Ureter (tissue), 1 donor: ENCODE results near the gene RBM46. TPM values are rescaled to one million over a fixed set of nuclear protein-coding genes. Genes with fewer than 3 reads are reported as not detected.

Experiments
- DNase-seq: peaks from one replicate; pipeline ENCODE4 v3.0.0-alpha.2; 2020; ENCODE audit warnings: low spot score
- total RNA-seq: library from RNA; stranded (reverse); gene quantifications from one replicate; pipeline ENCODE4 v1.2.4, GENCODE V29; 2023
- donor health status: DM: yes; HTN: yes; CAD: no.

The RBM46 gene, protein sequence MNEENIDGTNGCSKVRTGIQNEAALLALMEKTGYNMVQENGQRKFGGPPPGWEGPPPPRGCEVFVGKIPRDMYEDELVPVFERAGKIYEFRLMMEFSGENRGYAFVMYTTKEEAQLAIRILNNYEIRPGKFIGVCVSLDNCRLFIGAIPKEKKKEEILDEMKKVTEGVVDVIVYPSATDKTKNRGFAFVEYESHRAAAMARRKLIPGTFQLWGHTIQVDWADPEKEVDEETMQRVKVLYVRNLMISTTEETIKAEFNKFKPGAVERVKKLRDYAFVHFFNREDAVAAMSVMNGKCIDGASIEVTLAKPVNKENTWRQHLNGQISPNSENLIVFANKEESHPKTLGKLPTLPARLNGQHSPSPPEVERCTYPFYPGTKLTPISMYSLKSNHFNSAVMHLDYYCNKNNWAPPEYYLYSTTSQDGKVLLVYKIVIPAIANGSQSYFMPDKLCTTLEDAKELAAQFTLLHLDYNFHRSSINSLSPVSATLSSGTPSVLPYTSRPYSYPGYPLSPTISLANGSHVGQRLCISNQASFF
- not detected for total RNA-seq

DNA sequence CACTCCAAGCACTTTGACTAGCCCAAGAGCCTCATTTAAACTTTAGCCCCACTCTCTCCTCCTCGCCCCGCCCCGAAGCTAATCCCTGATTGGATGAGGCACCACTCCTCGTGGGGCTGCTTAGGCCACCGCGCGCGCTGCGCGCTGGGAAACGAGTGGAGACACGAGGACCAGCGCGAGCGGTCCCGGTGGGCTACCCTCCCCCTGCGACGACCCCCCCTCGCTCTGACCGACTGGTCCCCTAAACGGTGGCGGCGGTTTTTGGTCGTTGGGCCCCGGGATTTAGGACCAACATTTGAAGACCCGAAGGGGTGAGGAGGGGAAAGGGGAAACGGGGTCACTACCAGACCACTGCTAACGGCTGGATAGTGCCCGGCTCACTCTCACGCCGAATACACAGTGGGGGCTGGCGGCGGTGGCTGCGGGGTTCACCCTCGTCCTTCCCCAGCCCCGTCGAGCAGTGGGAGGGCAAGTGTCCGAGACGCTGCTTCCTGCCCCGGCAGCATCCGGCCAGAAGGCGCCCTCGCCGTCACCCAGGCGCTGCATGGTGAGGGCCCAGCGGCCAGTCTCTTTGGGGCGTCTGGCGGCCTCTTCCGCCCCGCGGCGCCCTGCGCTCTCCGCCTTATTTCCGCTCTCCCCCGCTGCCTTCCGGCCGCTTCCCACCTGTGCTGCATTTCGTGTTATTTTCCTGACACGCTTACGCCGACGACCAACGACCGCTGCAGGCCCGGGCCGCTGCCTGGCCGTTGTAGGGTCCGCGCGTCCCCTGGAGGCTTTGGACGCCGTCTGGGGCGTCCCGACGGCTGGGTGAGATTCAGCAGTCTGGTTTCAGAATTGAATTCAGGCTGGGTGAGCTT, at the start of gene RBM46:
Gene RBM46 (plus strand): TSS at position 147 of the 857 bp plus-strand sequence. CDS start 15,481 bp downstream, outside the sequence.
- DNase-seq: no peak

DNA sequence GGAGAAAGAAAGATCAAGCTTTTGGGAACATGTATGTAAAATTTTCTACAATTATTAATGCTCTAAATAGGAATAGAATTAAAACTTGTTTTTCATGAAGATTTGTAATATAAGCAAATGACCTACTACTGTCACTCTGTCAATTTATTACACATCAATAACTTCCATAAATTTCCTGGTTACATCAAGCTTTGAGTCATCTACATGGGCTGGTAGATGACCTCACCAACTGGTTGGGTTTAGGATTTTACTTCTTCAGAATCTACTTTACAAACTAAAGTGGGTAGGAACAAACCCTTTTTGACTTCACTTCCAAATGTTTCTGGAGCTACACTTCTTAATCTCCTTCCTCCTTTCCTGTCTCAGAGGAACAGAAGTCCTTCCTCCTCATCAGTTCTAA, 49.3 kb upstream of the RBM46 start:
- DNase-seq: no peak

DNA sequence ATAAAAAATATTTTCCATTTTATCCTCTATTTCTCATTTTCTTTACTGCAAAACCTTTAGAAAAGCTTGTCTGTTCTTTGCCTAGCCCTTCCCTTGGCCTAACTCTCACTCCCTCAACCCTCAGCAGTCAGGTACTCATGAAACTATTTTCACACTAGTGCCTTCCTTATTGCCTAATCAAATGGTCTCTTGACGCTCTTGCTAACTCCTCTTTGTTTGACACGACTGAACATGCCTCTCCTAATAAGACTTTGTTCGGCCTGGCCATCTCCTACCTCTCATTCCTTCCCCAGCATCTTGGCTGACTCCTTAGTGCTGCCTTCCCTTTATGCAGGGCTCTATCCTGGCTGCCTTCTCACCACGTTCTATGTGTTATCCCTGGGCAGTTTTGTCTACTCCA, 48.4 kb upstream of the RBM46 start:
- no peak for DNase-seq

DNA sequence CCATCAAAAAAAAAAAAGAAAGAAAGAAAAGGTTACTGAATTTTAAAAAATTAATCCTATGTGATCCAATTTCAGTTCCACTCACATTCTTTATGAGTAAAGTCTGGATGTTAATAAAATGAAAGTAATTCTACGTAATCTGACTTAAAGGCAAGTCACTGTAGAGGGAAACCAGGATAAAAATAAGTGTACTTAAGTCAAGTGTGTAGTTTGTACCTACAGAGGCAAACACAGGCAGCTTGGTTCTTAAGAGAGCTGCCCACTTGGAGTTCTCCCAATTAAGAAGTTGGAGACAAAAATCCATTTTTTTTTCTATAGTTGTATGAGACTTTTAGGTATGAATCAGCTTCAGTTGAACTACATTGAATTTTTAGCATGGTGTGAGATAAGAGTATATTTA, 44.3 kb upstream of the RBM46 start:
- DNase-seq: no peak

DNA sequence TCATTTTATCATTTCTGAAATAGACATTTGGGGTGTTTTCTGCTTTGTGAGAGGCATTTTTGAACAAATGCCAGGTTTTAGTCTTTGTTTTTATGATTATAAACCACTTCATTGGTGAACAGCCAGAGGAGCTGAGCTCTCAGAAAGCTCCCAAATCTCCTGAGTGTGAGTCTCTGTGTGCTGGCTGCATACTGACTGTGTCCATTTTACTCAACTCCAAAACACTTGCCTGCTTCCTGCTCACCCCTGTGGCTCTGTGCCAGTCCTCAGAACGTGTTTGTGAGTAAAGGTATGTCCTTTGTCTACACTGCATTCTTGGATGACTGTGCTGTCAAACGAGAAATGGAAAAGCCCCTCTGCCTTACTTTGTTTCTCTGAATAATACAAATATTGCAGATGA, 42.6 kb upstream of the RBM46 start:
- no peak for DNase-seq

DNA sequence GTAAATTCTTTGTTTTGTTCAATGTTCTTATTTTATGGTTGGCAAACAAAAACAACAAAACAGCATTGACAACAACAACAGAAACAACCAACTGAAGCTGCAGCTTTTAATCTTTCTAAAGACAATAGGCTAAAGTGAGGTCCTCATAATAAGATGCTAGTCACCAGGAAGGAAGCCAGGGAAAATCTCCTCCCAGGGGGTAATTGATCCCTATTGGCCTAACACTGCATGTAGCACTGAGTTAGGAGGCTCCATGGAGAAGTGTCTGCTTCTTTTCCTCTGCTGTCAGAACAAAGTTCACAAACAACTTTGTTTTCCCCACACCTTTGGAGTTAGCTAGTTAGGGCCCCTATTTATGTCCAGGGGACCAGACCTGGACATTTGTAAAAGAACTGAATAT, 42.0 kb upstream of the RBM46 start:
- DNase-seq: no peak

DNA sequence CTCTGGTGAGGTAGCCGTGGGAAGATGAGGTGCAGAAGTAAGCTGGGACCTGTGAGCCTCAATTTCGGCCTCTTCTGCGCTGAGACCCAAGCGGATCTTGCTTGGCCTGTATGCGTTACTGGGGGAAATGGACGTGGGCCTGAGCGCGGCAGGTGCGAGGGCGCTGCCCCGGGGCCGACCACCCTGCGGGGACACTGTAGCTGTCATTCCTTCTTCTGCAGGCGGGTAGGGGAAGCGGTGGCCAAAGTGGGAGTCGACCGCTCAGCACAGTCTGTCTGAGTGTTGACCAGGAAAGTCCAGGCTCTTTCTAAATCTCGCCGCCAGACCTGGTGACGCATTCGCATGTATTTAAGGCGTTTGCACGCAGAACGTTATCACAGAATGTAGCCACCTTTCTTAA, 40.6 kb upstream of the RBM46 start:
- DNase-seq: no peak

DNA sequence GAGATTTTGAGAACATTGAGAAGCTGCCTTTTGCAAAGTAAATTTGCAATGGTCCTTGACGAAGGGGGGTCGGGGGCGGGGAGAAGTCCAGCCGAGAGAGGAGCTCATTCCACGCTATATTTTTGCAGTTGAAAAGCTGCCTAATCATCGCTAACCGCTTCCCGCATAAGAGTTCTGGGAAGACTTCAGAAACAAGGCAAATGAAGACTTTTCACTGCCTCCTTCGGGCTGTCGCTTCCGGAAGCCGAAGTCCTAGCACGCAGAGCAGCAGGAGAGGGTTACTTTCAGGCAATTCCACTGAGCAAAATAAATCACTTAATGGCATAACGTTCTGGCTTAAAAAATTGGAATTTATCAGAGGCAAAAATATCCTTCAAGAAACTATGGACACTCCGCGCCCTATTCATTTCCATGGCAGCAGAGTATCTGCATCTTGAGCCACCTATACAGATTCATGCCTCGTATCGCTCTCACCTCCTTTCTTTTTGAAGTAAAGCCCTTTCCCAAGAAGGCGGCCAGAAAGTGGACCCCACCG, 39.9 kb upstream of the RBM46 start:
- no peak for DNase-seq

DNA sequence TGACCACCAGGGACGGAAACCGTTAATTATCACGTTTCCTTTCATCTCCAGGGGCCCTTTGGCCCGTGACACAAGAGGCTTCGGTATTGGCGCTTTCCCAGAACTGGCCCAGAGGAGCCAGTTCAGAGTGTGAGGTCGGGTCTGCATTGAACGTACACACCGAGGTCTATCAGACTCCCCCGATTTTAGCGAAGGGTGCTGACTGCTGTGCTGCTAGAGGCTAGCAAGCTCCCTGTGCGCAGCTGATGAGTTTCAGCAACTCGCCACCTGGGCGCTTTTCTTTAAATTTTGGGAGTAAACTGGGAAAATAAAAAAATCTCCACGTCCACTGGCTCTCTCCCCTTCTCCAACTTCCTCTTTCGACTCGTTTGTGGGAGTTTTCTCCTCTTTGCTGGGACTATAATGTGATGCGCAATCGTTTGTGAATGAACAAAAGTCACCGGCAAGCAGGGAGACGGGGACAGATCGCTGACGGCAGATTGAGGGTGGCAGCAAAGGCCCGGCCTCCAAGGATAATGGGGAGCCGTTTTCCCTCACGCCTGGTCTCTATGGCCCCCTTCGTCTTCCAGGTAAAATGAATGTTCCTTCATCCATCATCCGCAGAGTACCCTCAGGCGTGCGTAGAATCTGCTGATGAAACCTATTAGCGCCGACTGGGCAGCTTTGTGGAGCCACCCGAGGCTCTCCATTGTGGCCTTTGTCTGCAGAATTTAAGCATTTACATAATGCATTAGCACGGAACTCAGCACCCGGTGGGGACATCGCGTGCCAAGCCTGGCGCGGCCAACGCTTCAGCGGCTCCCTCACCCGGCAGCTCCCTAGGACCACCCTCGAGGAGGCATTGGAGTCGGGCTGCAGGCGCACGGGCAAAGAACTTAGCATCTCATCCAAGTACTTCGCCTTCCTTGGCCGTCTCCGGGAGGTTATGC, 38.9 kb upstream of the RBM46 start:
- no peak for DNase-seq

DNA sequence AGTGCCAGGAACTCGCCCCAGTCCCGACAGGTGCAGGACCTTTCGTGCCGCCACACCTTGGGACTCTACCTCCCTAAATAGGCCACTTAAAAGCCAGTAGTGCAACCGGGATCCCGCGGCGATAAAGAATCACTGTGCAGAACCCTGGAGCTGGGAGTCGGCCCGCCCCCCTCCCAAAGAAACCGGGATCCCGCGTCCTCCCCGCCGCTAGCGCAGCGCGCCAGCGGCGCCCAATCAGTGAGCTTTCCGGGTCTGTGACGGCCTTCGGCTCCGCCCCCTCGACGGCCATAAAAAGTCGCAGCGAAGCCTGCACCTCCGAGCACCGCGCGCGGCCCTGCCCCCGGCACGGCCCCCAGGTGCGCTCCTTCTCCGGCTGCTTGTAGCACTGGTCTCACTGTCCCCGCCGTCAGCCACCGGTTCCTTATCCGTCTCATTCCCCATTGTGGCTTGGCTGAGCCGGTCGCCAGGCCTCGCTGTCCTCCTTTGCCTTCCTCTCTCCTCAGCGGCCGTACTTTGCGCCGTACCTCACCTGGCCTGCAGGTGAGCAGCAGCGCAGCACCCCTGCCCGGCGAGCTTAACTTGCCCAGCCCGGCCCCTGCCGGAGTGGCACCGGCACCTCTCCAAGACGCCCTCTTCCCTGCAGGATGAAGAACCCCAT, 37.3 kb upstream of the RBM46 start, which contains the start of gene LRAT:
Gene LRAT (plus strand): TSS at position 318 of the 658 bp plus-strand sequence. CDS start 327 bp downstream, at position 645.
- DNase-seq: peak; percentile 46

DNA sequence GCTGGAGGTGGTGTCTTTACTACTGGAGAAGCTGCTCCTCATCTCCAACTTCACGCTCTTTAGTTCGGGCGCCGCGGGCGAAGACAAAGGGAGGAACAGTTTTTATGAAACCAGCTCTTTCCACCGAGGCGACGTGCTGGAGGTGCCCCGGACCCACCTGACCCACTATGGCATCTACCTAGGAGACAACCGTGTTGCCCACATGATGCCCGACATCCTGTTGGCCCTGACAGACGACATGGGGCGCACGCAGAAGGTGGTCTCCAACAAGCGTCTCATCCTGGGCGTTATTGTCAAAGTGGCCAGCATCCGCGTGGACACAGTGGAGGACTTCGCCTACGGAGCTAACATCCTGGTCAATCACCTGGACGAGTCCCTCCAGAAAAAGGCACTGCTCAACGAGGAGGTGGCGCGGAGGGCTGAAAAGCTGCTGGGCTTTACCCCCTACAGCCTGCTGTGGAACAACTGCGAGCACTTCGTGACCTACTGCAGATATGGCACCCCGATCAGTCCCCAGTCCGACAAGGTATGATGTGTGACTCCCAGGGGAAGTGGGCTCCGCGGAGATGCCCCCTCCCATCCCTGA, 36.6 kb upstream of the RBM46 start:
- no peak for DNase-seq

DNA sequence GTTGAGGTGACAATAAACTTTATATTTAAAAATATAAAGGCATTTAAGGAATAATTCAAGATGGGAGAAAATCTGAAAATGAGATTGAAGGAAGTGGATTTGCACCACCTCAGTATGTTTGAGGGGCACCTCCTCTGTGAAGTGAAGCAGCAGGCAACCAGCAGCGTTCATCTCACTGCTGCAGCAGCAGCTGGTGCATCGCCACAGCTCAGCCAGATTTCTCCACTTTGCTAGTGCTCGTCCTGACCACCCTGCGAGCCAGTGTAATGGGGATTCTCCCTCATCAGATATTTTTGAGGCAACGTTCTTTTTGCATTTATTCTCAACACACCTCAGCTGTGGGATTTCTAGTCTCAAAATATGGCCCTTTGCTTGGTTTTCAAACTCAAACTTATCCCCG, 23.4 kb upstream of the RBM46 start:
- no peak for DNase-seq

DNA sequence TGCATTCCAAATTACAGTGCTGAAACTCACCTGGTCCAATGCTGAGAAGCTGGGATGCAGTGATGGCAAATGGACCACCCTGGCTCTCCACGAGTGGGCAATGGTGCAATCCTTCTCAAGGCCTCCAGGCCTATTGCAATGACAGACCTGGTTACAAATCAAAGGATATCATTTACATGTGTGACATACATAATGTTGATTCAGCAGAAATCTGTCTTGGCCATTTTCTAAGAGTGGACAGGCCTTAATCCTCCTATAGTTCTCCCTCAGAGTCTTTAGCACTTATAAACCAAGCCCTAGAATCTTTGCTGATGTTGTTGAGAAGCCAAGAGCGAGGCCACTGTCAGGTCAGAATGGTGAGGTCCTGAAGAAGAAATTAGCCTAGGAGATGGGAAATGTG, 20.2 kb upstream of the RBM46 start:
- no peak for DNase-seq

DNA sequence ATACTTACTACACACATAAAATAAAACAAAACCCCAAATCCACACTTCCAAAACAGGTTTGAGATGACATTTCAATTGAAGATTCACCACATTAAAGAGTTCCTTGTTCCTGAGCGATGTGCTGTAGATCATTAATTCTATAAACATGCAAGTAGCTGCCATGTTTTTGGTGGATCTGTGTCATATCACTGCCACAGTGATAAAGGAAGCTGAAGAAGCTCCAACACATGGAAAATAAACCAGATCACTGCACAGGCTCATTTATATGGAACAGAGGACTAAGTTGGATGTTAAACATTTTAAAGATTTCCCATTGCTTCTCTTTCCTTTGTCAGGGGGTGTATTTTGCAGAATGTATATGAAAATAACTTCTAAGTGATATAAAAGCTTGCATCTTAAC, 2.8 kb upstream of the RBM46 start:
- DNase-seq: no peak

DNA sequence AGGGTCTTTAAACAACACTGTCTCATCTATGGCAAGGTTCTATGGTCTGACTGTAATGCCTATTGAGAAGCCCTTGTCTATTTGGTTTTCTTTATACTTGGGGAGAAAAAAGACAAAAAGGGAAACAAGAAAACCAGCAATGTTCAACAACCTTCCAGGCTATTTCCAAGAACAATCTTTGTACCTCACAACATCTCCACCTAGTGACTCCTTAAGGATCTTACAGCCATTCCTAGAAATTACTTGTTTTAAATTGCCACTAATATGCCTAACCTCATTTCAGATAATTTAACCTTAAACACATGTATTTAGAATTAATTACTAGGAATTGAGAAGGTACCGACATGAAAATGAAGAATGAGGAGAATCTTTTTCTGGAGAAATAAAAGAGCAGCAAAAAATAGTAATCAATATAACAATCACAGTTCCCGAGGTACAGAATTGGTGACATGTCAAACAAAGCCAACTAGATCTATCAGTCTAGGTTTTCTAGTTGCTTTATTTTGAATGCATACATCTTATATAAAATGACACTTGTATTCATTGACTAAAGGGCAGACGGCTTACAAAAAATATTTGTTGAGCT, 1.6 kb upstream of the RBM46 start:
- no peak for DNase-seq

DNA sequence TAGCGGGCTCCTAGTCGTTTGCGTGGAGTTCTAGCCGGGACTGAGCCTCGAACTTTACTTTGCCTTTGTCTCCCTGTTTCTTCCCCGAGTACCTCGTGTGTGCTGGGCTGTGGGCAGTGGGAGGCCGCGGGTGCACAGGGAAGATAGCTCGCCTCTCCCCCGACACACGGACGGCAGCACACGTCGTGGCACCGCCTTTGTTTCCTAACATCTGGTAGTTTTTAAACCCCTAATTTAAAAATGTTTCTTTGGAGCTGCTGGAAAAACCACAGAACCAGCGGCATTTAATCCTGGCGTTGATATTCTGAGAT, 866 bp downstream of the RBM46 start:
- DNase-seq: no peak

DNA sequence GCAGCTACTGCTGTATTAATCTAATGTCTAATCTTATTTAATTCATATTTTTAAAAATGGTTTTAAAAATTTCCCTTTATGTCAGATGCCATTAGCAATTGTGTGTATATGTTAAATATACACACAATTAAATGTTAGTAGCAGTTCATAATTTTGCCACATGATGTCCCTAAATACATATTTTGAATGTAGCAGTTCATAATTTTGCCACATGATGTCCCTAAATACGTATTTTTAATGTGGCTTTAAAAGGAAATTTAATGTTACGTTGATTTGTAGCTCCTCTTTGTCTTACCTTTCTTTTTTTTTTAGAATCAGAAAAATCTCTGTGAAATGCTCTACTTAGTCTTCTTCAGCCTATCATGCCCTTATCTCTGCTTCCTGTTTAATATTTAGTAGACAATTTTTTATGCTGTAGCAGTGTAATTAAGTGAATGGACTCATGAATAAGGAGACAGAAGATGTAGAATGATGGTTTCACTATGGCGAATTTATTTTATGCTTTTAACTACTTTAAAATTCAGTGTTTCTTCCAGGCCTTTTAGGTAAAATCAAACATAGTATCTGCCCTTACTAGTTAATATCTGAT, 26.1 kb downstream of the RBM46 start:
- DNase-seq: no peak

DNA sequence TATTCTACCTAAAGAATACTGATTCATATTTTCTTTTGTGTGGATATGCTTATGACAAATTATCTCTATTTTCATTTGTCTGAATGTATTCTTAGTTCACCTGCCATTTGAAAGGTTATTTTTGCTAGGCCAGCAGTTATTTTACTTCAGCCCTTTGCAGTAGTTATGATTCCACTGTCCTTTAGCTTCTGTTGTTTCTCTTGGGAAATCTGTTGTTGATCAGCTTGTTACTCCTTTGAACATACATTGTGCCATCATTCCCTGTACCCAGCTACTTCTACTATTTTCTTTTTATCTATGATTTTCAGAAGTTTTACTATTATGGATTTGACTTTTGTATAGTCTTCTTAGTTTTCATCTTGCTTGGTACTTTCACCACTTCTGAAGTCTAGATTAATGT, 37.2 kb downstream of the RBM46 start:
- DNase-seq: no peak

DNA sequence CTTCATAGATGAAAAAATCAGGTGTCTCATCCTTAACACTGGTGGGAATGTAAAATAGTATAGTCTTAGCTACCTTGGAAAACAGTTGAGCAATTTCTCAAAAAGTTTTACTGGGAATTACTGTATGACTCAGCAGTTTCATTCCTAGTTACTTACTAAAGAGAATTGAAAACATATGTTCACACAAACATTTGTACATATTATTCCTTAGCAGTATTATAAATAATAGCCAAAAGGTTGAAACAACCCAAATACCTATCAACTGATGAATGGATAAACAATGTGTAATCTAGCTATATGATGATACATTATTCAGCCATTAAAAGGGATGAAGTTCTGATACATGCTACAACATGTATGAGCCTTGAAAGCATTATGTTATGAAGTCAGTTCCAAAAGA, 41.7 kb downstream of the RBM46 start:
- no peak for DNase-seq

DNA sequence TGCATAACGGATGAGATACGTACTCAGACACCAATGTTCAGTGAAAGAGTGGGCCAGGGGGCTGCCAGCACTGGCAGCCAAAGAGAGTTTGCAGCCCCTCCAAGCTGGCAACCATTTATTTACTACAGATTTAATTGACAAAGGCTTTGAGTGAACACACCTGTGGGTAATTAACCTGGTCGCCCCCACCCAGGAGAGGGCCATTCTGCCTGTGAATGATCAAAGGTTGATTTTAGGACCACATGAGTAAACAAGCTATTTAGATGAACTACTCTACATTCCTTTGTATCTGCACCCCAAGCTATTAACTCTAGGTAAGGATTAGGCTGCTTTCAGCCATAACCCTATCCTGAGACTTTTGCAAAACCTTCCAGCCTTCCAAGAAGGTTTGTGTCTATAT, 55.0 kb downstream of the RBM46 start:
- DNase-seq: no peak
